Measurements from ENCODE around the gene CD7. TPM values are rescaled to one million over a fixed set of nuclear protein-coding genes. Genes with fewer than 3 reads are reported as not detected.

CD7 gene
- total RNA-seq, 1 donor from 2014 or later, result 1.0 TPM

DNA sequence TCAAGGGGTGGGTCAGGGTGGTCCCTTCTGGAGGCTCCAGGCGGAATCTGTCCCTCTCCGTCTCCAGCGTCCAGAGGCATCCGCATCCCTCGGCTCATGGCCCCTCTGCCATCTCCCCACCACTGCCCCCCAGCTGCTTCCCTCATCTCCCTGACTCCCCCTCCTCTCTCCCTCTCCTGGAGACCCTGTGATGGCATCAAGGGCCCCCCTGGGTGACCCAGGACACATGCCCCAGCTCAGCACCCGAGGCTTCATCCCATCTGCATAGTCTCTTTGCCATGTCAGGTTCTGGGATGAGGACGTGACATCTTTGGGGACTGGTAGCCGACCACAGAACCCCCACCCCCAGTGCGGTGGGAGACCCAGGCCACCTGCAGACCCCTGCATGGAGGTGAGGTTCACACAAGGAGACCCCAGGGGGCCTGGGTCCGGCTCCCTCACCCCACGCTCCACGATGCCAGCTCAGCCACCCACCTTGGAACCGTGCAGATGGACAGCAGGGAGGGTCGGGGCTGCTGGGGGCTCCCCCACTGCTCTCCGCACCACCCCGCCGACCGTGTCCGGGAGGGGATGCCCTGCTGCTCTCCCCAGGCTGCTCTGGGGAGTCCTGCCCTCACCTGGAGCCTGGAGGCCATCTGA lies 12.4 kb upstream of the CD7 start:
- Mint-ChIP-seq H3K4me3 (ENCODE audit: unreplicated experiment) (no peak overlapping the region), H3K9me3 (ENCODE audit: unreplicated experiment) (no peaks in the 10 kb centered on the region)

GRCh38 chr17:82328994-82329507 lies 11.6 kb upstream of the CD7 start:
- DNase-seq (ENCODE audit: extremely low spot score, unreplicated experiment), result no peak
- H3K9me3 Mint-ChIP-seq (ENCODE audit: unreplicated experiment), result no peaks in the 10 kb centered on the region
- H3K27me3 Mint-ChIP-seq (ENCODE audit: unreplicated experiment), result peaks cover 3% of the 10 kb centered on the region
- no peak overlapping the region for H3K4me3 Mint-ChIP-seq (ENCODE audit: unreplicated experiment)
- no peaks in the 10 kb centered on the region for H3K36me3 Mint-ChIP-seq (ENCODE audit: unreplicated experiment)
- peaks cover 35% of the 10 kb centered on the region for H3K4me1 Mint-ChIP-seq (ENCODE audit: unreplicated experiment)
- TF ChIP-seq, protein P1, sequence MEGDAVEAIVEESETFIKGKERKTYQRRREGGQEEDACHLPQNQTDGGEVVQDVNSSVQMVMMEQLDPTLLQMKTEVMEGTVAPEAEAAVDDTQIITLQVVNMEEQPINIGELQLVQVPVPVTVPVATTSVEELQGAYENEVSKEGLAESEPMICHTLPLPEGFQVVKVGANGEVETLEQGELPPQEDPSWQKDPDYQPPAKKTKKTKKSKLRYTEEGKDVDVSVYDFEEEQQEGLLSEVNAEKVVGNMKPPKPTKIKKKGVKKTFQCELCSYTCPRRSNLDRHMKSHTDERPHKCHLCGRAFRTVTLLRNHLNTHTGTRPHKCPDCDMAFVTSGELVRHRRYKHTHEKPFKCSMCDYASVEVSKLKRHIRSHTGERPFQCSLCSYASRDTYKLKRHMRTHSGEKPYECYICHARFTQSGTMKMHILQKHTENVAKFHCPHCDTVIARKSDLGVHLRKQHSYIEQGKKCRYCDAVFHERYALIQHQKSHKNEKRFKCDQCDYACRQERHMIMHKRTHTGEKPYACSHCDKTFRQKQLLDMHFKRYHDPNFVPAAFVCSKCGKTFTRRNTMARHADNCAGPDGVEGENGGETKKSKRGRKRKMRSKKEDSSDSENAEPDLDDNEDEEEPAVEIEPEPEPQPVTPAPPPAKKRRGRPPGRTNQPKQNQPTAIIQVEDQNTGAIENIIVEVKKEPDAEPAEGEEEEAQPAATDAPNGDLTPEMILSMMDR (IDR thresholded peaks at IDR 0.05), result no peak
- no peak overlapping the region for H3K27ac Mint-ChIP-seq (ENCODE audit: unreplicated experiment)

More for the DNA sequence above, 12.4 kb upstream of the CD7 start:
- no peaks in the 10 kb centered on the region for H3K36me3 Mint-ChIP-seq (ENCODE audit: unreplicated experiment)
- no peak for DNase-seq (ENCODE audit: extremely low spot score, unreplicated experiment)
- peaks cover 3% of the 10 kb centered on the region for H3K27me3 Mint-ChIP-seq (ENCODE audit: unreplicated experiment)
- no peak overlapping the region for H3K27ac Mint-ChIP-seq (ENCODE audit: unreplicated experiment)
- TF ChIP-seq, protein P1 (IDR thresholded peaks at IDR 0.05), result no peak
- peaks cover 41% of the 10 kb centered on the region for H3K4me1 Mint-ChIP-seq (ENCODE audit: unreplicated experiment)

- H3K27ac Mint-ChIP-seq (ENCODE audit: unreplicated experiment), result no peak overlapping the region
- no peaks in the 10 kb centered on the region for H3K9me3 Mint-ChIP-seq (ENCODE audit: unreplicated experiment)
- H3K4me3 Mint-ChIP-seq (ENCODE audit: unreplicated experiment), result no peak overlapping the region
- TF ChIP-seq, protein P1 (IDR thresholded peaks at IDR 0.05), result no peak
- peaks cover 3% of the 10 kb centered on the region for H3K27me3 Mint-ChIP-seq (ENCODE audit: unreplicated experiment)
- peaks cover 33% of the 10 kb centered on the region for H3K4me1 Mint-ChIP-seq (ENCODE audit: unreplicated experiment)
- H3K36me3 Mint-ChIP-seq (ENCODE audit: unreplicated experiment), result no peaks in the 10 kb centered on the region
- DNase-seq (ENCODE audit: extremely low spot score, unreplicated experiment), result no peak
Measured at GRCh38 chr17:82328141-82328993, 11.0 kb upstream of the CD7 start.

DNA sequence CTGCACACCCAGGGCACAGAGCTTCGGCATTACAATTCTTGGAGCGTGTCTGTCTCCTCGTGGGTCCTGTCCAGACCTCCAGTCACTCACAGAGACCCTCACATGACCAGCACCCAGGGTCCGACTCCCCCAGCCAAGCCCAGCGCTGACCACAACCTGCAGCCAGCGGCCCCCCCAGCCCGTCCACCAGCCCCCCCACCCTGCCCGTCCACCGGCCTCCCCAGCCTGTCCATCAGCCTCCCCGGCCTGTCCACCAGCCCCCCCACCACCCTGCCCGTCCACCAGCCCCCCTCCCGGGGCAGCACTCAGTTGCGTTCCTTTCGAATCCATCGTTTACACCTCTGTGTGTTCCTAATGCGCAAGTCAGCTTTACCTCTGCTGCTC lies 10.3 kb upstream of the CD7 start:
- TF ChIP-seq, protein P1 (IDR thresholded peaks at IDR 0.05), result no peak
- no peak overlapping the region for H3K27ac Mint-ChIP-seq (ENCODE audit: unreplicated experiment)
- DNase-seq (ENCODE audit: extremely low spot score, unreplicated experiment), result no peak
- H3K9me3 Mint-ChIP-seq (ENCODE audit: unreplicated experiment), result no peaks in the 10 kb centered on the region
- peaks cover 3% of the 10 kb centered on the region for H3K27me3 Mint-ChIP-seq (ENCODE audit: unreplicated experiment)
- no peak overlapping the region for H3K4me3 Mint-ChIP-seq (ENCODE audit: unreplicated experiment)
- H3K4me1 Mint-ChIP-seq (ENCODE audit: unreplicated experiment), result peaks cover 30% of the 10 kb centered on the region
- no peaks in the 10 kb centered on the region for H3K36me3 Mint-ChIP-seq (ENCODE audit: unreplicated experiment)

GRCh38 chr17:82327289-82327688 lies 9.9 kb upstream of the CD7 start:
- Mint-ChIP-seq H3K9me3 (ENCODE audit: unreplicated experiment) (no peaks in the 10 kb centered on the region), H3K36me3 (ENCODE audit: unreplicated experiment) (no peaks in the 10 kb centered on the region), H3K4me1 (ENCODE audit: unreplicated experiment) (peaks cover 28% of the 10 kb centered on the region), H3K27ac (ENCODE audit: unreplicated experiment) (no peak overlapping the region), H3K27me3 (ENCODE audit: unreplicated experiment) (peaks cover 3% of the 10 kb centered on the region), H3K4me3 (ENCODE audit: unreplicated experiment) (no peak overlapping the region)
- DNase-seq (ENCODE audit: extremely low spot score, unreplicated experiment), result no peak
- TF ChIP-seq, protein P1 (IDR thresholded peaks at IDR 0.05), result no peak
